GM18861 (cell line): Measurements from ENCODE around the gene CCL21.

Source experiments
- ATAC-seq: cut with Tn5 transposase; IDR thresholded peaks from one replicate; pipeline ENCODE4 v1.9.1; 2021; ENCODE audit not compliant: unreplicated experiment

The CCL21 gene

DNA sequence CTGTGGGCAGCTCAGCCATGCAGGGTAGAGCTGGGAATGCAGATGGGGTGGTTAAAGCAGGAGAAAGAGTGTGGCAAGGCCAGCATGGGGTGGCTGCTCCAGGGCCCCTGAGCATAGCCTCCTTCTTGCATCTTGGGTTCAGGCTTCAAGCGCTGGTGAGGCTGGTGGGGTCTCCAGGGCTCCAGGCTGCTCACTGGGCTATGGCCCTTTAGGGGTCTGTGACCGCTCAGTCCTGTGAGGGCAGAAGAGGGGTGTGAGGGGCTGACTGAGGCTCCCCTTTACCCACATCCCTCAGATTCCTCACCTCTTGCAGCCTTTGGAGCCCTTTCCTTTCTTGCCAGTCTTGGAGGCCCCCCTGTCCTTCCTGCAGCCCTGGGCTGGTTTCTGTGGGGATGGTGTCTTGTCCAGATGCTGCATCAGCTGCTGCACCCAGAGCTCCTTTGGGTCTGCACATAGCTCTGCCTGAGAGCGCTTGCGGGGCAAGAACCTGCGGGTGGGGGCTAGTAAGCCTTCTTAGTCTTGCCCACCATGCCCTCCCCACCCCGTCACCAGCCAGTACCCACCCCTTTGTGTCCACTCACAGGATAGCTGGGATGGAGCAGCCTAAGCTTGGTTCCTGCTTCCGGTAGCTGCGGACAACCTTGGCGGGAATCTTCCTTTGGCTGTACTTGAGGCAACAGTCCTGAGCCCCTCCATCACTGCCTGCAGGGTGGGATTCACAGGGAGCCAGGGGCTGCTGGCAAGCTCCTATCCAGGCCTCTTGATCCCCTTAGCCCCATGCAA, 549 bp downstream of the CCL21 start:
- ATAC-seq, result no peak

- ATAC-seq, result no peak
Measured at GRCh38 chr9:34707130-34707529, 2.8 kb downstream of the CCL21 start.

GRCh38 chr9:34701769-34702736, 7.9 kb downstream of the CCL21 start:
- peak; percentile 56 for ATAC-seq

GRCh38 chr9:34701023-34701768, 8.7 kb downstream of the CCL21 start:
- ATAC-seq, result no peak

DNA sequence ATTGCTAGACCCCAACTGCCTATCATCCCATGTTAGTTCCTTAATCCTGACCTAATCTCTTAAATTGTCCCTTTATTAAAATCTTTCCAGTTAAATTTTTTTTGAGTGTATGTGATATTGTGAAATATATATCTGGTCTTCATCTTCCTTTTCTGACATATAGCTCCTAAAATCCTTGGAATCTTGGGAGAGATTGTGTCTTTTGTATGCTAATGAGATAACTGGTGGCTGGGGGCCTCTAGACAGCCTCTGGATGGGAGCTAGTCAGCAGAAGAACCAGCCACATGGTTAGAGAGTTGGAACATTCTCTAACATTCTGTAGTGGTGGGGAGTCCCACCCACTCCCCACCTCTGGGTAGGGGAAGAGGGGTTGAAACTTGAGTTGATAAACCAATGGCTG, 15.1 kb downstream of the CCL21 start:
- no peak for ATAC-seq

GRCh38 chr9:34693560-34693959, 16.4 kb downstream of the CCL21 start:
- ATAC-seq, result no peak

DNA sequence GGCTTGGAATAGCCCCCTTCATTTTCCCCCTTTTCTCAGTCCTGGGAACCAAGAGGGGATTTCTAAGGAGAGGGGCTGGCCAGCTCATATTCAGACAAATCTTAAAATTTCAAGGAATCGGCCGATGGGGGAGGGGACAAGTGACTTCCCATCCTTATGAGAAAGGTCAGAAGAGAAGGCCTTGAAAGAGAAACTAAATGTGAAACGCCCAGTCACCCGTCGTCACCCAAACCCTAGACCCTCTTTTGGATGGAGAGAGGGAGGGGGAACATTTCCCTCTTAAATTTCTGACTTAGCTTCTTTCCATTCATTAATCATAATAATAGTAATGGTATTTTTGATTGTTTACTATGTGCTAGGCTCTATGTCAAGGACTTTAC, 18.0 kb downstream of the CCL21 start:
- ATAC-seq, result no peak

DNA sequence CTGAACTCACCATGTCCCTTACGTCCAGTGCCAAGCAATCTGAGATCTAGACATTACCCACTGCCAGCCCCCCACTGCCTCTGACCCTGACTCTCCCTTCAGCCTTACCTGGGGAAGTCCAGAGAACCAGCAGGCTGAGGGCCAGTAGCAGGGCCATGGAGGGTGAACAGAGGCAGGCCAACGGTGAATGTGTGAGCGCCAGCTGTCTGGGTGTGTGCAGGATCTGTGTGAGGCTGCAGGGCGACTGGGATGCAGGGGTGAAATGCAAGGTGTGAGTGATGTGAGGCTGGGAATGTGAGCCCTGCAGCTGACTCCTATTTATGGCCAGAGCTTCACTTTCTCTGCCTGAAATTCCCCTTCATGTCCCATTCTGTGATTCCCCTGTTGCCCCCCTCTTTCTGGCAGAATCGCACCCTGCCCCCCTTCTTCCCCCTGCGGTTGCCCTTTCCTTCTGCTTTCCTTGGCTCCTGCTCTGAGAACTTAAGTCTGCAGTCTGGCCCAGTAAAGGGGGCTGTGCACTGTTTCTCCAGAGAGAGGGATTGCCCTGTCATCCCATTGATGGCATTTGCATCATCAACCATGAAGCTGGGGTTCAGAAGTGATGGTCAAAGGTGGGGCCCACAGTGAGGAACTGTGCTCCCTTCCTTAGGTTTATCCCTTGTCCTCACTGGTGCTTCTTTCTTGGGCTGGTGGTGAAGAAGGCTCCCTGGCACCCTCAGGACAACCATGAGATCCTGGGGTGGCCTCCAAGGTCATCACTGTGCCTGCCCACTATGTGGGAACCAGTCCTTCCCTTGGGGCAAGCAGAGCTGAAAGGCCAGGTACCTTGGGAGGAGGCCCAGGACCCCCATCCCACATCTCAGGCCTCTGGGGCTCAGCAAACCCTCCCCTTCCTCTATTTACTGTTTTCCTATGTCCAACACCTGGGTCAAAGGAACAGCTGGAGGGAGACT, 18.7 kb downstream of the CCL21 start, which contains the start of gene CCL19:
Gene CCL19, minus strand, starts transcription at position 294 of the 953 bp plus-strand sequence. Its CDS starts 137 bp downstream, at position 157.
- no peak for ATAC-seq

DNA sequence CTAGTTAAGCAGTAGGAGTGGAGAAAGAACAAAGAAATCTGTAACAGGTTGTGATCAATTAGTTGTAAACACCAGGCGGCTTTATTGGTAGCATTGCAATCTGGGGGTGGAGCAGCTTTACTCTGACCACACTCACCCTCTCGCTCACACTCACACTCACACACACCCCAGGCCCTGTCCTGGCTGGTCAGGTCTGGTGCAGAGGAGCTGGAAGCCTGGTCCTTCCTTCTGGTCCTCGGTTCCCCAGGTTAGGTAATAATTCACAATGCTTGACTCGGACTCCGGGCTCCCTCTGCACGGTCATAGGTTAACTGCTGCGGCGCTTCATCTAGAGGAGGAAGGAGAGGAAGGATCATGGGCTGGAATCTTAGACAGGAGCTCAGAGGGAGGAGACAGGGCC, 20.4 kb downstream of the CCL21 start:
- ATAC-seq, result no peak

DNA sequence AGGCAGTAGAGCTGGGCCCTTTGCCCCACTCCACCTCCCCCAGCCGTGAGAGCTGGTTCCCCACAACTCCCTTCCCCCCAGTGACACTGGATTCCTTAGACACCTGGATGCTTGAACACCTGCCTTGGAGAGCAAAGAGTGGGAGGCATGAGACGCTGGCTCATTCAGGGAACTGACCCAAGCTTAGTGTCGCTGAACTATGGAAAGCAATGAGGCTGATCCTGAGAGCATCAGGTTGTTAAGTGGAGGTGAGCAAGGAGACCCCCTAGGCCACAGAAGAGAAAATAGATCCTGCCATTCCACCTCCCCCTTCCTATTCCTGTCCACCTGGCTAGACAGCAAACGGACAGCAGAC, 20.8 kb downstream of the CCL21 start:
- ATAC-seq, result no peak

GRCh38 chr9:34688329-34689115, 21.4 kb downstream of the CCL21 start:
- no peak for ATAC-seq

- ATAC-seq, result no peak
Measured at GRCh38 chr9:34687276-34688030, 22.5 kb downstream of the CCL21 start.

- no peak for ATAC-seq
Measured at GRCh38 chr9:34686732-34687131, 23.2 kb downstream of the CCL21 start.

GRCh38 chr9:34686231-34686630, 23.7 kb downstream of the CCL21 start:
- no peak for ATAC-seq

GRCh38 chr9:34685591-34685990, 24.3 kb downstream of the CCL21 start:
- ATAC-seq, result no peak

GRCh38 chr9:34684816-34685215, 25.1 kb downstream of the CCL21 start:
- ATAC-seq, result no peak

DNA sequence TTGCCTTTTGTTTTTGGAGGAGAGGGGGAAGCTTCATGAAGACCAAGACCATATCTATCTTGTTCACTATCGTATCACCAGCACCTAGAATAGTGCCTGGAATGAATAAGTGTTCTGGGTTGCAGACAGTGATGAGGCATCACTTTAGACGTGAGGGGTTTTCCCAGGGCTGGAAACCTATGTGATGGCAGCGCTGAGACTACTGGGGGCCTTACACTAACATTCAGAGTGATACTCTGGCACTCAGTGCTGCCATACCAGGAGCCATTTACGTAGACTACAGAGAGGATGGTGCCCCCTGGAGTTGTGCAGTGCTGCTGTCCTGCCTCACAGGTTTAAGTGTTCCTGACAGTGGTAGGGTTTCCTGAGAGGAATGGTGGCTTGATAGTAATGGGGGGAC, 25.8 kb downstream of the CCL21 start:
- ATAC-seq, result no peak

GRCh38 chr9:34675869-34676268, 34.1 kb downstream of the CCL21 start:
- ATAC-seq, result no peak
